ENCODE results near the gene WNT8B.

WNT8B gene

DNA sequence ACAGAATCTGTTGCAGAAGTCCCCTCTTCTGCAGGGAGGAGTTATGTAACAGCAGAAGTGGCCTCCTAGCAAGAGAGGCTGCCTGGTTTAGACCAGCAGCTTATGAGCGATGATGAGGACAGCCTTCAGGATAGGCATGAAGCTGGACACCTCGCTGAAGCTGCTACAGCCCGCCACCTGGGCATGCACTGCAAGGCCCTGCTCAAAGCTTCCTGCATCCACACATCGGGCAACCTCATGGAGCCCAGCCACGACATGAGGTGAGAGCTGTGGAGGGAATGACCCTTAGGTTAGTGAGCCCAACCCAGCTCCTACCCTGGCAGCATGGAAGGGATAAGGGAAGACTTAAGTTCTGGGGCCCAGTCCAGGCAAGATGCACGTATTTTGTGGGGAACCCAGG is 24.7 kb downstream of the WNT8B start:
- no peak for TF ChIP-seq JUND (IDR thresholded peaks at IDR 0.05; ENCODE audit: low read depth)
- no peak for DNase-seq (ENCODE audit: low read depth in 1 of 2, low spot score in 1 of 2)
- in situ Hi-C loops (cut with HindIII; ENCODE audit: low pct_unique_long_range_greater_than_20kb, low sequenced_read_pairs), result no loop called here

DNA sequence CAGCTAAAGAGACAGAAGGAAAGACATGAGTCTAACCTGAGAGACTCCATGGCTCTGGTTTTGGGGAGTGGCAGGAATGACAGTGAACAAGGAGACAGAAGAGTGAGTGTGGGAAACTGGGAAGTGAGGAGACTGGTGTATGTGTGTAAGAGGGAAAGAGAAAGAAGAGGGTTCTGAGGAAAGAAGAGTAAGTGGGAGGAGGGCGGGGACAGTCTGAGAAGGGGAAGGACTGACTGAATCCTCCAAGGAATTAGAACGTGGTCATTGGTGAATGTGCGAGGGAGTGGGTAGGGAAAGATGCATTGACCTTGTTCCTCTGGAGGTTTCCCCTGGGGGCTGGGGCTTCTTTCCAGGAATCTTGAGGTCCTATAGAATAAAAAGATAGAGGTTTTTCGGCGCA is 26.6 kb downstream of the WNT8B start:
- TF ChIP-seq JUND (IDR thresholded peaks at IDR 0.05; ENCODE audit: low read depth), result no peak
- no peak for DNase-seq (ENCODE audit: low read depth in 1 of 2, low spot score in 1 of 2)
- in situ Hi-C loops (cut with HindIII; ENCODE audit: low pct_unique_long_range_greater_than_20kb, low sequenced_read_pairs), result no loop called here

DNA sequence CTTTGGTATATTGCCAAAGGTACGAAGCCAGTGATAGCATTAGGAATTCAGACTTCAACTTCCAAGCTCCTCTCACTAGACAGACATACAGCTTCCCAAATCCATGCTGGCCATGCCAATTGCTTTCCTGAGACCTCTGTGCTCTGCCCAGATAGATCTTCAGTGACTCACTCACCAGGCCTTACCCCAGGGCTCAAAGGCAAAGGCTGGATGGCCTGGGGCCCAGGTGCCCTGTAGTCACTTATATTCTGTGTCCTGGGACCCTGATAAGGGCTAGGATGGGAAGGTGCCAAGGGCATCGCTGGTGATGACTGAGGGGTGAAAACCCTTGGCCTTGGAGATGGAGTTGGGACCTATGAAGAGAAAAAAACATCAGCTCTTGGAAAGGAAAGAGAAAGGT is 27.7 kb downstream of the WNT8B start:
- DNase-seq (ENCODE audit: low read depth in 1 of 2, low spot score in 1 of 2), result no peak
- no peak for TF ChIP-seq JUND (IDR thresholded peaks at IDR 0.05; ENCODE audit: low read depth)

DNA sequence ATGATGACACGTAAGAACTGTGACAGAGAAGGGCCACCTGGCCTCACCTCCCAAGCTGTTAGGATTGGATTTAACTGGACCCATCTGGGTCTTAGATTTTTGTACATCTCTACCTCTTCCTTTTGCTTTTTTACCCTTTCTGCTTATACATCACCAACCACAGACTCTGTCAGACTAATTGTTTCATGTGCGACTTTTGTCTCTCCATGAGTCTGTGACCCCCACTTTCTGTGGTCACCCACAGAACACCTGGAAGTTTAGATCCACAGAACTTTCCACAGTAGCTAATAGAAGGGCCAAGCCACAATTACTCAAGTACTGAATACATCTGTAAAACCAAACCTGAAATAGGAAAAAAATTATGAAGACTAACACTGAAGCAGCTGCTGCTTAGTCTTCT is 33.8 kb downstream of the WNT8B start:
- in situ Hi-C loops (cut with HindIII; ENCODE audit: low pct_unique_long_range_greater_than_20kb, low sequenced_read_pairs), result no loop called here
- no peak for TF ChIP-seq JUND (IDR thresholded peaks at IDR 0.05; ENCODE audit: low read depth)
- no peak for DNase-seq (ENCODE audit: low read depth in 1 of 2, low spot score in 1 of 2)

More for the DNA sequence above, 27.7 kb downstream of the WNT8B start:
- in situ Hi-C loops (cut with HindIII; ENCODE audit: low pct_unique_long_range_greater_than_20kb, low sequenced_read_pairs), result no loop called here

- in situ Hi-C loops (cut with HindIII; ENCODE audit: low pct_unique_long_range_greater_than_20kb, low sequenced_read_pairs), result no loop called here
- no peak for DNase-seq (ENCODE audit: low read depth in 1 of 2, low spot score in 1 of 2)
- TF ChIP-seq JUND (IDR thresholded peaks at IDR 0.05; ENCODE audit: low read depth), result no peak
Observed at GRCh38 chr10:100498059-100498458, 35.2 kb downstream of the WNT8B start.

DNA sequence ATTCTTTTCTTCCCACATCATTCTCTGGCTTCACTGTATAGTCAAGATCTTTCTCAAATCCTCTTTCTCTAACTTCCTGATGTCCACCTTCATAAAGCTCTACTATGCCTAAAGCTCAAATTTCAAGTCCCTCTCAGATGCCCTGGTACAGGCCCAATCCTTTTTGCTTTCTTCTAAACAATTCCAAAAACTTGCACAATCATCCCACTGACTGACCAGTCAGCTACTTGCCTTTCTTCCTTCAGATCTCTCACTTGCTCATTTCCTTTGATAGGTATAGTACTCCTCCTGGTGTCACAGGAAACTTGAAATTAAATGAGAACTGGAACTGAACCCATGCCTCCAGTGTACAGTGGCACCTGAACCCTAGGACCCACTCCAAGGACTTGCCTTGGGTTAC is 38.6 kb downstream of the WNT8B start:
- DNase-seq (ENCODE audit: low read depth in 1 of 2, low spot score in 1 of 2), result no peak
- in situ Hi-C loops (cut with HindIII; ENCODE audit: low pct_unique_long_range_greater_than_20kb, low sequenced_read_pairs), result no loop called here
- TF ChIP-seq JUND (IDR thresholded peaks at IDR 0.05; ENCODE audit: low read depth), result no peak

DNA sequence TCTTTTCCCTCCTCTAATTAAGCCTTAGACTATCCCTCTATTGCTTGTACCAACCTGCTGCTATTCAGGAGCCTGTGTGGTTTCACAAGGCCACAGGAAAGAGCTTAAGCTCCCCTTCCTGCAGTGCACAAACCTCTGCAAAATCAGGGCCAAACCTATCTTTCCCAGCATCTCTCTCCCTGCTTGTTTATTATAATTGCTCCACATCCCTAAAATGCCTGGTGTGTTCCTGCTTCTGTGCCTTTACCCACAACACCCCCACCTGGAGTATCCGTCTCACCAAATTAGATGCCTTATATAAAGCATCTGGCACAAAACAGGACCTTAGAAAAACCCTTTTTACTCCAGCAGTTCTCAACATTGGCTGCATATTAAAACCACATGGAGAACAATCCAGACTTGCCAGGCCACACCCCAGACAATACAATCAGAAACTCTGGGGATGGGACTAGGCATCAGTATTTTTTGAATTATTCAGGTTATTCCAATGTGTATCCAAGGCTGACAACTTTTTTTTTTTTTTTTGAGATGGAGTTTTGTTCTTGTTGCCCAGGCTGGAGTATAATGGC is 40.2 kb downstream of the WNT8B start:
- in situ Hi-C loops (cut with HindIII; ENCODE audit: low pct_unique_long_range_greater_than_20kb, low sequenced_read_pairs), result no loop called here
- no peak for DNase-seq (ENCODE audit: low read depth in 1 of 2, low spot score in 1 of 2)
- no peak for TF ChIP-seq JUND (IDR thresholded peaks at IDR 0.05; ENCODE audit: low read depth)

DNA sequence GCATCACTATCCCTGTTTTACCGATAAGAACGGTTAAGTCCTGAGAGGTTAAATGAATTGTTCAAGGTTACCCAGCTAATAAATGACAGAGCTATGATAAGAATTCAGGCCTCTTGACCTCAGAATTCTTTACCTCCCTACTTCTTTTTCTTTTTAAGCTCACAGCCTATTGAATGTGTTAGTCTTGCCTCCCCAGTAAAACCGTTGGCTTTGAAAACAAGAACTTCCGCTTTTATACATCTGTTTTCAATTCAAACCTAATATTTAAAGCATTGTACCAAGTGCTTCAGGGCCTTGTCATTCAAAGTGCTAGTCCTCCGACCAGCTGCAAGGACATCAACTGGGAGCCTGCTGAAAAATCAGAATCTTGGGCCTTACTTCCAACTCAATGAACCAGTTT is 41.3 kb downstream of the WNT8B start:
- no peak for DNase-seq (ENCODE audit: low read depth in 1 of 2, low spot score in 1 of 2)
- no peak for TF ChIP-seq JUND (IDR thresholded peaks at IDR 0.05; ENCODE audit: low read depth)
- in situ Hi-C loops (cut with HindIII; ENCODE audit: low pct_unique_long_range_greater_than_20kb, low sequenced_read_pairs), result no loop called here

DNA sequence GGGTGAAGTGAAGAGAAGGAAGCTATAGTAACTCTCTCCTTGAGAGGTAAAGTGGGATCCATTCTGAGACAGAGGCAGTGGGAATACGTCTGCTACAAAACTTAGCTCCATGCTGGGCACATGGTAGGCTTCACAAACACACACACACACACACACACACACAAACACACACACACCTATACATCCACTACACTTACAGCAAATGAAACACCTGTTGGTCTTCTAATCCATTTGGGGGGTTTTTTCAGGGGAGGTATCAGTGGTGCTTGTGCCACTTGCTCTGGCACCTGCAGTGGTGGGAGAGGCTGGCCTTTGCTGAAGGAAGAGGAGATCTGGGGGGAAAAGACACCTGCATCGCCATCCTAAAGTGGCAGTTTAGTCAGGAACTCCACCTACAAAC is 42.4 kb downstream of the WNT8B start:
- no peak for TF ChIP-seq JUND (IDR thresholded peaks at IDR 0.05; ENCODE audit: low read depth)
- in situ Hi-C loops (cut with HindIII; ENCODE audit: low pct_unique_long_range_greater_than_20kb, low sequenced_read_pairs), result no loop called here
- DNase-seq (ENCODE audit: low read depth in 1 of 2, low spot score in 1 of 2), result no peak

GRCh38 chr10:100506596-100507356 is 44.0 kb downstream of the WNT8B start:
- no peak for DNase-seq (ENCODE audit: low read depth in 1 of 2, low spot score in 1 of 2)
- in situ Hi-C loops (cut with HindIII; ENCODE audit: low pct_unique_long_range_greater_than_20kb, low sequenced_read_pairs), result no loop called here
- TF ChIP-seq JUND (IDR thresholded peaks at IDR 0.05; ENCODE audit: low read depth), result no peak

DNA sequence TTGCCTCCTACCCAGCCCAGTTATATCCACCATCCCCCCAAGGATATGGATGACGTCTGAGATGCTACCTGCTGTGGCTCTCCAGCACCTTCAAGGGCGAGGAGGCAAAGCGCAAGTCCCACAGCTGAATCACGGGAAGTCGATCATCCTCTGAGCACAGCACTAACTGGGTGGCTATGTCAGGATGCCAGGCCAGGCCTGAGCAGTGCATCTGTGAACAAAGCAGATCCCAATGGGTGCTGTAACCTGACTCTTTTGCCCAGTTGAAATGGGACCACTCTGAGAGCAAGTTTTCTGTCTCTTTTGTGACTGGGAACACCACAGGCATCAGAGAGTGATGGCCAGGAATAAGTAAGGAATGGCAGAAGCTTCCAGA is 44.5 kb downstream of the WNT8B start:
- TF ChIP-seq JUND (IDR thresholded peaks at IDR 0.05; ENCODE audit: low read depth), result no peak
- no peak for DNase-seq (ENCODE audit: low read depth in 1 of 2, low spot score in 1 of 2)
- in situ Hi-C loops (cut with HindIII; ENCODE audit: low pct_unique_long_range_greater_than_20kb, low sequenced_read_pairs), result no loop called here

DNA sequence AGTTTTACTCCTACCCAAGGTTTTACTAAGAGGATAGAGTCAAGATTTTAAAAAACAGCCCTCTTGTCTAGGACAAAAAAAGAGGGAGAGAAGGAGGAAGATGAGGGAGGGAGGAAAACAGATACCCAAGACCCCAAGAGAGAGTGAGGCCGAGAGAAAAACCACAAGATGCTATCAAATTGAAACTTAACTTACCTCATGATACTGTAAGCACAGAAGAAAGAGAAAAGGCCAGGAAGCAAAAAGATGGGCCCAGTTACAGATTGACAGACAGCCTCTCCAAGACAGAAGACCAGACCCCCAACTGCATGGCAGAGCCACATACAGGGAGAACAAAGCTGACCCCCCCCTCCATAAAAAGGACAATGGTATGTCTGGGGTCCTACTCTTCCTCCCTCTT is 45.5 kb downstream of the WNT8B start:
- DNase-seq (ENCODE audit: low read depth in 1 of 2, low spot score in 1 of 2), result no peak
- in situ Hi-C loops (cut with HindIII; ENCODE audit: low pct_unique_long_range_greater_than_20kb, low sequenced_read_pairs), result no loop called here
- no peak for TF ChIP-seq JUND (IDR thresholded peaks at IDR 0.05; ENCODE audit: low read depth)

- DNase-seq (ENCODE audit: low read depth in 1 of 2, low spot score in 1 of 2), result peak; percentile 55 to 68
- TF ChIP-seq JUND (IDR thresholded peaks at IDR 0.05; ENCODE audit: low read depth), result no peak
- in situ Hi-C loops (cut with HindIII; ENCODE audit: low pct_unique_long_range_greater_than_20kb, low sequenced_read_pairs), result no loop called here
Observed at GRCh38 chr10:100508691-100509150, 45.9 kb downstream of the WNT8B start.

Data from T47D (cell line).